Esophagus squamous epithelium (tissue), 4 donors: Measurements from ENCODE around the gene GPC6.

Source experiments
- POLR2A ChIP-seq, 4 donors: fragments of 450-650 bp; IDR thresholded peaks; one replicate each; pipeline ENCODE4 v1.6.1; 2017; ENCODE audit warnings: antibody characterized with exemption in 4 of 4, mild to moderate bottlenecking in 4 of 4, moderate library complexity in 3 of 4
- TF ChIP-seq, protein P1 (sequence below), 6 experiments: fragments of 450-650 bp in 4 of 6; fragments of 200-600 bp in 2 of 6; sonication (generic) in 2 of 6; IDR thresholded peaks; one replicate each; pipeline ENCODE4 v1.5.1; 2016 to 2019; ENCODE audit warnings: antibody characterized with exemption in 6 of 6, mild to moderate bottlenecking in 4 of 6, moderate library complexity in 4 of 6

DNA sequence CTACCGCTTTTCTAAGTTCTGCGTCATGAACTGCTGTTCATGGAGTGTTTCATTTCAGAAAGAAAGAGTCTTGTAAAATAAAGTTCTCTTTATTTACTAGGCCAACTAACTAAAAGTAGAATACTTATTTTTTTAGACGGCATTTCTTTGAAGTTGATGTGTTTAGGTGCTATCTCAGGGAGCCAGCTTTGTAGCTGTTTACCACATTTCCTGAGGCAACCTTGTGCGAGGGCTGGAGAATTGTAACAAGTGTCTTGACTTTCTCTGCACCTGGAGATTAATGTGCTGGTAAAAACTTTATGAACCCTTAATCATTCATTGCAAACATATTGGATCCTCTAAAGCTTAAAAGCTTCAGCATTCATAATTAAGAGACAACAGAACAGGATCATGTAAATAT lies 229.3 kb downstream of the GPC6 start:
- TF ChIP-seq, protein P1, sequence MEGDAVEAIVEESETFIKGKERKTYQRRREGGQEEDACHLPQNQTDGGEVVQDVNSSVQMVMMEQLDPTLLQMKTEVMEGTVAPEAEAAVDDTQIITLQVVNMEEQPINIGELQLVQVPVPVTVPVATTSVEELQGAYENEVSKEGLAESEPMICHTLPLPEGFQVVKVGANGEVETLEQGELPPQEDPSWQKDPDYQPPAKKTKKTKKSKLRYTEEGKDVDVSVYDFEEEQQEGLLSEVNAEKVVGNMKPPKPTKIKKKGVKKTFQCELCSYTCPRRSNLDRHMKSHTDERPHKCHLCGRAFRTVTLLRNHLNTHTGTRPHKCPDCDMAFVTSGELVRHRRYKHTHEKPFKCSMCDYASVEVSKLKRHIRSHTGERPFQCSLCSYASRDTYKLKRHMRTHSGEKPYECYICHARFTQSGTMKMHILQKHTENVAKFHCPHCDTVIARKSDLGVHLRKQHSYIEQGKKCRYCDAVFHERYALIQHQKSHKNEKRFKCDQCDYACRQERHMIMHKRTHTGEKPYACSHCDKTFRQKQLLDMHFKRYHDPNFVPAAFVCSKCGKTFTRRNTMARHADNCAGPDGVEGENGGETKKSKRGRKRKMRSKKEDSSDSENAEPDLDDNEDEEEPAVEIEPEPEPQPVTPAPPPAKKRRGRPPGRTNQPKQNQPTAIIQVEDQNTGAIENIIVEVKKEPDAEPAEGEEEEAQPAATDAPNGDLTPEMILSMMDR (IDR thresholded peaks at IDR 0.05), result no peak
- TF ChIP-seq POLR2A (IDR thresholded peaks at IDR 0.05), result no peak
